SK-N-SH (cell line): ENCODE measurements around the gene LRRC1. TPM values are rescaled to one million over a fixed set of nuclear protein-coding genes. Genes with fewer than 3 reads are reported as not detected.

ENCODE experiments used
- CTCF ChIA-PET: fragments of 300-600, 350-600 bp; formaldehyde crosslinking; extraction: SDS; loops from one replicate; lab custom pipeline; 2021; lab: Yijun Ruan, JAX
- POLR2A ChIA-PET: fragments of 350-600 bp; sonication (Branson Sonifier 250); formaldehyde crosslinking; extraction: SDS; loops from one replicate; lab custom pipeline; 2020; ENCODE audit warnings: antibody characterized with exemption, inconsistent platforms; lab: Yijun Ruan, JAX
- DNase-seq: peaks from one replicate; pipeline ENCODE4 v3.0.0; 2012
- H2AFZ ChIP-seq: fragments of 200-600 bp; sonication (generic); 2 replicates; pipeline ENCODE4 v1.8.1; 2016; ENCODE audit warnings: antibody characterized with exemption, mild to moderate bottlenecking, low read depth
- H3F3A ChIP-seq: fragments of 200-600 bp; sonication (generic); replicated peaks from 2 replicates; pipeline ENCODE3; 2016; ENCODE audit warnings: antibody characterized with exemption, mild to moderate bottlenecking; ENCODE audit not compliant: insufficient read depth
- H3K27ac ChIP-seq, 2 experiments: fragments of 200-500 bp in 1 of 2; fragments of 200-600 bp in 1 of 2; sonication (Bioruptor generic) in 1 of 2; sonication (generic), shearing (Covaris generic) in 1 of 2; 2 replicates each; pipeline versions ENCODE4 v1.5.1 to v1.6.1; 2014 to 2016; ENCODE audit warnings: low read depth in 2 of 2, inconsistent platforms in 1 of 2, low read length in 1 of 2, mild to moderate bottlenecking in 1 of 2, mixed read lengths in 1 of 2
- H3K27me3 ChIP-seq: fragments of 200-600 bp; sonication (generic), shearing (Covaris generic); 2 replicates; pipeline ENCODE4 v1.6.1; 2016; ENCODE audit warnings: mixed run types; ENCODE audit not compliant: insufficient read depth
- H3K36me3 ChIP-seq, 2 experiments: fragments of 200-500 bp in 1 of 2; fragments of 200-600 bp in 1 of 2; sonication (Bioruptor generic) in 1 of 2; sonication (generic) in 1 of 2; replicated peaks in 1 of 2; 2 replicates each; pipeline versions ENCODE3 to v1.5.1; 2014 to 2016; ENCODE audit warnings: low read length in 1 of 2, mild to moderate bottlenecking in 1 of 2; ENCODE audit not compliant: insufficient read depth in 2 of 2, control insufficient read depth in 1 of 2
- H3K4me1 ChIP-seq, 2 experiments: fragments of 200-500 bp in 1 of 2; fragments of 200-600 bp in 1 of 2; sonication (Bioruptor generic) in 1 of 2; sonication (generic), shearing (Covaris generic) in 1 of 2; 2 replicates each; pipeline versions ENCODE4 v1.5.1 to v1.6.1; 2014 to 2016; ENCODE audit warnings: low read depth in 1 of 2, low read length in 1 of 2, mixed run types in 1 of 2; ENCODE audit not compliant: insufficient read depth in 2 of 2, control insufficient read depth in 1 of 2
- H3K4me2 ChIP-seq: fragments of 200-600 bp; sonication (generic), shearing (Covaris generic); 2 replicates; pipeline ENCODE4 v1.6.1; 2017; ENCODE audit warnings: mixed run types
- H3K4me3 ChIP-seq, 2 experiments: fragments of 200-500 bp in 1 of 2; fragments of 200-600 bp in 1 of 2; sonication (Bioruptor generic) in 1 of 2; sonication (generic), shearing (Covaris generic) in 1 of 2; 2 replicates each; pipeline versions ENCODE4 v1.5.1 to v1.8.1; 2014 to 2016; ENCODE audit warnings: low read depth in 2 of 2, inconsistent platforms in 1 of 2, low read length in 1 of 2, mild to moderate bottlenecking in 1 of 2, mixed read lengths in 1 of 2, moderate library complexity in 1 of 2
- H3K79me2 ChIP-seq: fragments of 200-600 bp; sonication (generic); 2 replicates; pipeline ENCODE4 v1.8.1; 2017; ENCODE audit warnings: mild to moderate bottlenecking; ENCODE audit not compliant: insufficient read depth
- H3K9ac ChIP-seq: fragments of 200-600 bp; sonication (generic); 2 replicates; pipeline ENCODE4 v1.6.1; 2017; ENCODE audit warnings: mixed run types
- H3K9me2 ChIP-seq: fragments of 200-600 bp; sonication (generic); 2 replicates; pipeline ENCODE4 v1.6.1; 2017; ENCODE audit warnings: mixed run types
- H3K9me3 ChIP-seq: fragments of 200-600 bp; sonication (generic); 2 replicates; pipeline ENCODE4 v1.6.1; 2017; ENCODE audit warnings: mixed run types, mild to moderate bottlenecking, moderate library complexity
- H4K20me1 ChIP-seq: fragments of 200-600 bp; sonication (generic); 2 replicates; pipeline ENCODE4 v1.6.1; 2017; ENCODE audit warnings: mild to moderate bottlenecking, mixed run types; ENCODE audit not compliant: insufficient read depth
- CHD2 ChIP-seq: fragments of 150-350 bp; IDR thresholded peaks from 2 replicates; pipeline ENCODE4 v1.6.1; 2018; ENCODE audit warnings: low read length; ENCODE audit not compliant: partially characterized antibody
- FOXJ3 ChIP-seq: sonication (generic); formaldehyde crosslinking; IDR thresholded peaks from 2 replicates; pipeline ENCODE4 v1.5.1; 2020; ENCODE audit warnings: mild to moderate bottlenecking, missing genetic modification reagents
- GABPA ChIP-seq: IDR thresholded peaks from 2 replicates; pipeline ENCODE4 v1.4.0; 2012; ENCODE audit warnings: low read depth, mild to moderate bottlenecking
- GATA2 ChIP-seq: sonication (generic); formaldehyde crosslinking; IDR thresholded peaks from 2 replicates; pipeline ENCODE4 v1.5.0; 2020; ENCODE audit warnings: mild to moderate bottlenecking, missing genetic modification reagents
- JUND ChIP-seq: IDR thresholded peaks from 2 replicates; pipeline ENCODE4 v1.4.0; 2012
- MEF2A ChIP-seq: IDR thresholded peaks from 2 replicates; pipeline ENCODE4 v1.4.0; 2012; ENCODE audit warnings: low read depth, borderline replicate concordance
- NFIC ChIP-seq: IDR thresholded peaks from 2 replicates; pipeline ENCODE4 v1.4.0; 2012; ENCODE audit warnings: borderline replicate concordance
- NRF1 ChIP-seq: IDR thresholded peaks from 2 replicates; pipeline ENCODE4 v1.6.1; 2012; ENCODE audit warnings: low read depth, mild to moderate bottlenecking, low read length
- POLR2AphosphoS5 ChIP-seq: IDR thresholded peaks from 2 replicates; pipeline ENCODE4 v1.6.1; 2012; ENCODE audit warnings: low read depth, low read length
- RAD21 ChIP-seq: IDR thresholded peaks from 2 replicates; pipeline ENCODE4 v1.6.1; 2012; ENCODE audit warnings: mild to moderate bottlenecking, low read length
- RCOR1 ChIP-seq: fragments of 150-350 bp; IDR thresholded peaks from 2 replicates; pipeline ENCODE4 v1.6.1; 2017; ENCODE audit warnings: antibody characterized with exemption, low read length
- RFX5 ChIP-seq: IDR thresholded peaks from 2 replicates; pipeline ENCODE4 v1.6.1; 2012; ENCODE audit warnings: mild to moderate bottlenecking, improper control_type of control experiment, low read length
- RXRA ChIP-seq: IDR thresholded peaks from 2 replicates; pipeline ENCODE4 v1.4.0; 2012; ENCODE audit warnings: low read depth, mild to moderate bottlenecking, borderline replicate concordance
- SIN3A ChIP-seq: IDR thresholded peaks from 2 replicates; pipeline ENCODE4 v1.6.1; 2012; ENCODE audit warnings: low read depth, mild to moderate bottlenecking, low read length, moderate library complexity, borderline replicate concordance
- TAF1 ChIP-seq: IDR thresholded peaks from 2 replicates; pipeline ENCODE4 v1.6.1; 2012; ENCODE audit warnings: low read depth, mild to moderate bottlenecking, low read length, moderate library complexity, borderline replicate concordance
- YY1 ChIP-seq: IDR thresholded peaks from 2 replicates; pipeline ENCODE4 v1.4.0; 2012; ENCODE audit warnings: low read depth, mild to moderate bottlenecking
- WGBS: methylation state at CpG from one replicate; pipeline ENCODE4 v1.1.6; 2017; ENCODE audit warnings: low lambda C conversion rate; 5-methylcytosine and 5-hydroxymethylcytosine counted together
- polyA plus RNA-seq, 3 experiments: library from polyadenylated mRNA; depleted of rRNA; stranded (reverse); fragments of >200 nt; gene quantifications; 2 replicates each; pipeline ENCODE4 v1.2.3, GENCODE V29; 2012
- TF ChIP-seq, protein P1 (sequence below): IDR thresholded peaks from 2 replicates; pipeline ENCODE4 v1.6.1; 2012; ENCODE audit warnings: mild to moderate bottlenecking, low read depth, low read length, moderate library complexity
- TF ChIP-seq, protein P2 (sequence below): fragments of 150-350 bp; IDR thresholded peaks from 2 replicates; pipeline ENCODE4 v1.6.1; 2016; ENCODE audit warnings: mild to moderate bottlenecking, low read depth, low read length
- TF ChIP-seq, protein P3 (sequence below): IDR thresholded peaks from 2 replicates; pipeline ENCODE4 v1.4.0; 2012; ENCODE audit warnings: low read depth
- TF ChIP-seq, protein P4 (sequence below): fragments of 150-350 bp; IDR thresholded peaks from 2 replicates; pipeline ENCODE4 v1.6.1; 2017; ENCODE audit warnings: antibody characterized with exemption, low read length, low read depth, borderline replicate concordance

The LRRC1 gene
- polyA plus RNA-seq, 1 of the 3 experiments (the other 2 are of a cell fraction), result 0.84 TPM

DNA sequence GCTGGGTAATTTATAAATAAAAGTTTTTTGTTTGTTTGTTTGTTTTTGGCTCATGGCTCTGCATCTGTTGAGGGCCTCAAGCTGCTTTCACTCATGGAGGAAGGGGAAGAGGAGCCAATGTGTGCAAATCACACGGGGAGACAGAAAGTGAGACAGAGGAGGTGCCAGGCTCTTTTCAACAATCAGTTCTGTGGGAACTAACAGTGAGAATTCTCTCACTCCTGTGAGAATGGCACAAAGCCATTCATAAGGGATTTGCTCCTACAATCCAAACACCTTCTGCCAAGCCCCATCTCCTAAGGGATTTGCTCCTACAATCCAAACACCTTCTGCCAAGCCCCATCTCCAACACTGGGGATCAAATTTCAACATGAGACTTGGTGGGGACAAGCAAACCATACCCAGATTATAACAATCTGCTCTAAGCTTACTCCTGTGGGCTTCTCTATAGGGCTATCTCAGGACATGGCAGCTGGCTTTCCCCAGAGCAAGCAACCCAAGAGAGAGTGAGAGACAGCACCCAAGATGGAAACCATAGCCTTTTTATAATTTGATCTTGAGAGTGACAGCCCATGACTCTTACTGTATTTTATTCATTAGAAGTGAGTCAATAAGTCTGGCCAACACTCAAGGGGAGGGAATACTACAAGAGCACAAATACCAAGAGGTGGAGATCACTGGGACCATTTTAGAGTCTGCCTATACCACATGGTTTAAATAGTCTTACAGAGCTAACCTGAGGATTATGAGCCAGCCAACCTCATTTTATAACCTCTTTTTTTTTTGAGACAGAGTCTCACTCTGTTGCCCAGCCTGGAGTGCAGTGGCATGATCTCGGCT lies 22.8 kb upstream of the LRRC1 start:
- 6% methylated on average over 2 of the region's 2 CpGs for WGBS
- POLR2A ChIA-PET, result no interaction called here
- H3K9ac ChIP-seq, result no peak overlapping the region
- H3K79me2 ChIP-seq, result no peaks in the 10 kb centered on the region
- CTCF ChIA-PET, result interaction anchor here (1.2 to 1.4 kb wide), 2 partner anchors 53 to 279 kb away, joined by 3 to 4 read pairs; no protein-coding TSS in a partner anchor
- H3K36me3 ChIP-seq, result no peaks in the 10 kb centered on the region
- no peaks in the 10 kb centered on the region for H3K9me3 ChIP-seq
- no peaks in the 10 kb centered on the region for H4K20me1 ChIP-seq
- no peaks in the 10 kb centered on the region for H3K4me1 ChIP-seq
- H3K4me3 ChIP-seq, result no peak overlapping the region
- no peaks in the 10 kb centered on the region for H3F3A ChIP-seq
- no peak overlapping the region for H3K27ac ChIP-seq
- H2AFZ ChIP-seq, result no peak overlapping the region
- H3K4me2 ChIP-seq, result no peak overlapping the region
- no peak for TF ChIP-seq RCOR1
- no peak for TF ChIP-seq RFX5
- no peak for TF ChIP-seq YY1
- TF ChIP-seq POLR2AphosphoS5, result no peak
- no peak for TF ChIP-seq CHD2
- TF ChIP-seq, protein P1, sequence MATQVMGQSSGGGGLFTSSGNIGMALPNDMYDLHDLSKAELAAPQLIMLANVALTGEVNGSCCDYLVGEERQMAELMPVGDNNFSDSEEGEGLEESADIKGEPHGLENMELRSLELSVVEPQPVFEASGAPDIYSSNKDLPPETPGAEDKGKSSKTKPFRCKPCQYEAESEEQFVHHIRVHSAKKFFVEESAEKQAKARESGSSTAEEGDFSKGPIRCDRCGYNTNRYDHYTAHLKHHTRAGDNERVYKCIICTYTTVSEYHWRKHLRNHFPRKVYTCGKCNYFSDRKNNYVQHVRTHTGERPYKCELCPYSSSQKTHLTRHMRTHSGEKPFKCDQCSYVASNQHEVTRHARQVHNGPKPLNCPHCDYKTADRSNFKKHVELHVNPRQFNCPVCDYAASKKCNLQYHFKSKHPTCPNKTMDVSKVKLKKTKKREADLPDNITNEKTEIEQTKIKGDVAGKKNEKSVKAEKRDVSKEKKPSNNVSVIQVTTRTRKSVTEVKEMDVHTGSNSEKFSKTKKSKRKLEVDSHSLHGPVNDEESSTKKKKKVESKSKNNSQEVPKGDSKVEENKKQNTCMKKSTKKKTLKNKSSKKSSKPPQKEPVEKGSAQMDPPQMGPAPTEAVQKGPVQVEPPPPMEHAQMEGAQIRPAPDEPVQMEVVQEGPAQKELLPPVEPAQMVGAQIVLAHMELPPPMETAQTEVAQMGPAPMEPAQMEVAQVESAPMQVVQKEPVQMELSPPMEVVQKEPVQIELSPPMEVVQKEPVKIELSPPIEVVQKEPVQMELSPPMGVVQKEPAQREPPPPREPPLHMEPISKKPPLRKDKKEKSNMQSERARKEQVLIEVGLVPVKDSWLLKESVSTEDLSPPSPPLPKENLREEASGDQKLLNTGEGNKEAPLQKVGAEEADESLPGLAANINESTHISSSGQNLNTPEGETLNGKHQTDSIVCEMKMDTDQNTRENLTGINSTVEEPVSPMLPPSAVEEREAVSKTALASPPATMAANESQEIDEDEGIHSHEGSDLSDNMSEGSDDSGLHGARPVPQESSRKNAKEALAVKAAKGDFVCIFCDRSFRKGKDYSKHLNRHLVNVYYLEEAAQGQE, result no peak
- TF ChIP-seq GABPA, result no peak
- no peak for TF ChIP-seq MEF2A
- TF ChIP-seq GATA2 (CRISPR knock-in tag), result no peak
- TF ChIP-seq JUND, result no peak
- no peak for TF ChIP-seq FOXJ3 (CRISPR knock-in tag)
- TF ChIP-seq, protein P2, sequence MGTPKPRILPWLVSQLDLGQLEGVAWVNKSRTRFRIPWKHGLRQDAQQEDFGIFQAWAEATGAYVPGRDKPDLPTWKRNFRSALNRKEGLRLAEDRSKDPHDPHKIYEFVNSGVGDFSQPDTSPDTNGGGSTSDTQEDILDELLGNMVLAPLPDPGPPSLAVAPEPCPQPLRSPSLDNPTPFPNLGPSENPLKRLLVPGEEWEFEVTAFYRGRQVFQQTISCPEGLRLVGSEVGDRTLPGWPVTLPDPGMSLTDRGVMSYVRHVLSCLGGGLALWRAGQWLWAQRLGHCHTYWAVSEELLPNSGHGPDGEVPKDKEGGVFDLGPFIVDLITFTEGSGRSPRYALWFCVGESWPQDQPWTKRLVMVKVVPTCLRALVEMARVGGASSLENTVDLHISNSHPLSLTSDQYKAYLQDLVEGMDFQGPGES, result no peak
- TF ChIP-seq SIN3A, result no peak
- TF ChIP-seq, protein P3, sequence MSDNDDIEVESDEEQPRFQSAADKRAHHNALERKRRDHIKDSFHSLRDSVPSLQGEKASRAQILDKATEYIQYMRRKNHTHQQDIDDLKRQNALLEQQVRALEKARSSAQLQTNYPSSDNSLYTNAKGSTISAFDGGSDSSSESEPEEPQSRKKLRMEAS, result no peak
- TF ChIP-seq RXRA, result no peak
- no peak for TF ChIP-seq NRF1
- no peak for TF ChIP-seq NFIC
- no peak for TF ChIP-seq RAD21
- TF ChIP-seq, protein P4, sequence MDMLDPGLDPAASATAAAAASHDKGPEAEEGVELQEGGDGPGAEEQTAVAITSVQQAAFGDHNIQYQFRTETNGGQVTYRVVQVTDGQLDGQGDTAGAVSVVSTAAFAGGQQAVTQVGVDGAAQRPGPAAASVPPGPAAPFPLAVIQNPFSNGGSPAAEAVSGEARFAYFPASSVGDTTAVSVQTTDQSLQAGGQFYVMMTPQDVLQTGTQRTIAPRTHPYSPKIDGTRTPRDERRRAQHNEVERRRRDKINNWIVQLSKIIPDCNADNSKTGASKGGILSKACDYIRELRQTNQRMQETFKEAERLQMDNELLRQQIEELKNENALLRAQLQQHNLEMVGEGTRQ, result no peak
- TF ChIP-seq TAF1, result no peak
- H3K27me3 ChIP-seq, result peaks cover 1% of the 10 kb centered on the region; the same call in 1 of the 2 replicates
- DNase-seq, result no peak
- H3K9me2 ChIP-seq, result no peaks in the 10 kb centered on the region
